Measurements from ENCODE around the gene CDCA4.
"Not testable (repeated sequence)": the region's sequence is repeated elsewhere in the genome, so short reads cannot be mapped to it uniquely, and the experiment has no call there.

CDCA4 gene

GRCh38 chr14:105033412-105033900 is 12.6 kb upstream of the CDCA4 start:
- not testable (repeated sequence) for DNase-seq (ENCODE audit: low read depth in 2 of 2)

- DNase-seq (ENCODE audit: low read depth in 2 of 2) = not testable (repeated sequence)
Observed at GRCh38 chr14:105032451-105032901, 11.6 kb upstream of the CDCA4 start.

GRCh38 chr14:105030836-105031396 is 10.0 kb upstream of the CDCA4 start:
- no peak for DNase-seq (ENCODE audit: low read depth in 2 of 2)

GRCh38 chr14:105030194-105030593 is 9.3 kb upstream of the CDCA4 start:
- DNase-seq (ENCODE audit: low read depth in 2 of 2) = no peak

GRCh38 chr14:105029402-105029801 is 8.5 kb upstream of the CDCA4 start:
- DNase-seq (ENCODE audit: low read depth in 2 of 2) = no peak

GRCh38 chr14:105028251-105028927 is 7.5 kb upstream of the CDCA4 start:
- no peak for DNase-seq (ENCODE audit: low read depth in 2 of 2)

GRCh38 chr14:105027718-105028117 is 6.8 kb upstream of the CDCA4 start:
- not testable (repeated sequence) for DNase-seq (ENCODE audit: low read depth in 2 of 2)

- DNase-seq (ENCODE audit: low read depth in 2 of 2) = no peak
Observed at GRCh38 chr14:105026802-105027563, 6.1 kb upstream of the CDCA4 start.

GRCh38 chr14:105026033-105026785 is 5.3 kb upstream of the CDCA4 start:
- DNase-seq (ENCODE audit: low read depth in 2 of 2) = no peak

GRCh38 chr14:105025429-105025828 is 4.5 kb upstream of the CDCA4 start:
- no peak for DNase-seq (ENCODE audit: low read depth in 2 of 2)

GRCh38 chr14:105023791-105024480 is 3.1 kb upstream of the CDCA4 start:
- DNase-seq (ENCODE audit: low read depth in 2 of 2) = no peak

- DNase-seq (ENCODE audit: low read depth in 2 of 2) = no peak
Observed at GRCh38 chr14:105023144-105023543, 2.3 kb upstream of the CDCA4 start.

- DNase-seq (ENCODE audit: low read depth in 2 of 2) = no peak
Observed at GRCh38 chr14:105022276-105022670, 1.4 kb upstream of the CDCA4 start.

GRCh38 chr14:105021656-105022275 is 883 bp upstream of the CDCA4 start:
- peak in 1 of 2 donors; percentile 17 for DNase-seq (ENCODE audit: low read depth in 2 of 2)

- DNase-seq (ENCODE audit: low read depth in 2 of 2) = peak; percentile 38 to 43
Observed at GRCh38 chr14:105019861-105020814, 745 bp downstream of the CDCA4 start.

- no peak for DNase-seq (ENCODE audit: low read depth in 2 of 2)
Observed at GRCh38 chr14:105018414-105018813, 2.5 kb downstream of the CDCA4 start.

GRCh38 chr14:105015905-105016304 is 5.0 kb downstream of the CDCA4 start:
- DNase-seq (ENCODE audit: low read depth in 2 of 2) = no peak

- no peak for DNase-seq (ENCODE audit: low read depth in 2 of 2)
Observed at GRCh38 chr14:105015242-105015641, 5.6 kb downstream of the CDCA4 start.

GRCh38 chr14:105014631-105015030 is 6.3 kb downstream of the CDCA4 start:
- DNase-seq (ENCODE audit: low read depth in 2 of 2) = no peak

GRCh38 chr14:105014032-105014431 is 6.9 kb downstream of the CDCA4 start:
- no peak for DNase-seq (ENCODE audit: low read depth in 2 of 2)
